CD4-positive, alpha-beta T cell (primary cell): ENCODE results near the gene CRAMP1. TPM values are rescaled to one million over a fixed set of nuclear protein-coding genes. Genes with fewer than 3 reads are reported as not detected.

Source experiments
- ATAC-seq: fragments of 200-7000 bp; cut with Tn5 transposase; one replicate; pipeline ENCODE4 v1.10.0; 2022; ENCODE audit warnings: mild to moderate bottlenecking; ENCODE audit not compliant: poor library complexity
- CTCF ChIA-PET: fragments of 350-600 bp; sonication (Branson Sonifier 250); formaldehyde crosslinking; loops from one replicate; lab custom pipeline; 2021; ENCODE audit warnings: antibody characterized with exemption, inconsistent platforms; lab: Charles Lee
- POLR2A ChIA-PET: fragments of 350-600 bp; sonication (Branson Sonifier 250); formaldehyde crosslinking; loops from one replicate; lab custom pipeline; 2021; ENCODE audit warnings: antibody characterized with exemption, inconsistent platforms; lab: Charles Lee
- DNase-seq, 14 experiments: peaks; one replicate each; pipeline ENCODE4 v3.0.0-alpha.2; 2013 to 2020; ENCODE audit warnings: mixed read lengths in 2 of 14
- H3K27ac ChIP-seq, 2 donors: one replicate each; pipeline versions ENCODE4 v1.5.1 to v1.7.0; 2013; ENCODE audit warnings: low read length in 2 of 2, low read depth in 1 of 2, mild to moderate bottlenecking in 1 of 2
- H3K27me3 ChIP-seq, 2 experiments: 1 replicate in 1 of 2; 2 replicates in 1 of 2; pipeline versions ENCODE4 v1.6.1 to v1.7.0; 2013; ENCODE audit warnings: low read length in 2 of 2, control low read depth in 1 of 2, mild to moderate bottlenecking in 1 of 2, moderate library complexity in 1 of 2; ENCODE audit not compliant: insufficient read depth in 2 of 2, control insufficient read depth in 1 of 2
- H3K36me3 ChIP-seq: one replicate; pipeline ENCODE4 v1.6.1; 2013; ENCODE audit warnings: low read length, control low read depth; ENCODE audit not compliant: insufficient read depth
- H3K4me1 ChIP-seq: one replicate; pipeline ENCODE4 v1.6.1; 2013; ENCODE audit warnings: low read length, control low read depth; ENCODE audit not compliant: insufficient read depth
- H3K4me3 ChIP-seq: one replicate; pipeline ENCODE4 v1.5.1; 2013; ENCODE audit warnings: mild to moderate bottlenecking, low read length, moderate library complexity
- H3K9me3 ChIP-seq, 2 experiments: 1 replicate in 1 of 2; 2 replicates in 1 of 2; pipeline versions ENCODE4 v1.6.1 to v1.7.0; 2013; ENCODE audit warnings: low read length in 2 of 2, mild to moderate bottlenecking in 2 of 2, control low read depth in 1 of 2, moderate library complexity in 1 of 2; ENCODE audit not compliant: control insufficient read depth in 1 of 2, insufficient read depth in 1 of 2
- H3K27ac Mint-ChIP-seq: one replicate; pipeline ENCODE4 v1.8.0; 2020; ENCODE audit warnings: mixed read lengths
- H3K27me3 Mint-ChIP-seq: one replicate; pipeline ENCODE4 v1.8.0; 2021; ENCODE audit warnings: mixed read lengths
- H3K36me3 Mint-ChIP-seq: one replicate; pipeline ENCODE4 v1.8.0; 2021; ENCODE audit warnings: low read depth, mixed read lengths
- H3K4me1 Mint-ChIP-seq: one replicate; pipeline ENCODE4 v1.8.0; 2021; ENCODE audit warnings: low read depth, mixed read lengths
- H3K4me3 Mint-ChIP-seq: one replicate; pipeline ENCODE4 v1.8.0; 2020; ENCODE audit warnings: mild to moderate bottlenecking, mixed read lengths
- H3K9me3 Mint-ChIP-seq: one replicate; pipeline ENCODE4 v1.8.0; 2020; ENCODE audit warnings: mixed read lengths
- intact Hi-C, 2 experiments: fragments of 100-400 bp; cut with DNase I in 1 of 2; cut with micrococcal nuclease in 1 of 2; formaldehyde crosslinking; loops; one replicate each; pipeline versions ENCODE4 v1.15.1 to v1.9.0; 2023 to 2025; cut with DNase I, micrococcal nuclease
- total RNA-seq, 174 experiments: library from RNA in 2 of 174; stranded (reverse) in 2 of 174; gene quantifications; one replicate each; pipeline ENCODE4 v1.2.3 and lab custom pipeline; 2021 to 2026
- TF ChIP-seq, protein P1 (sequence below): fragments of 200-600 bp; IDR thresholded peaks from one replicate; pipeline ENCODE4 v1.8.0; 2022; ENCODE audit warnings: antibody characterized with exemption, mild to moderate bottlenecking

The CRAMP1 gene
- total RNA-seq, 2 experiments from 2014 or later: 14.1 to 15.2 TPM

DNA sequence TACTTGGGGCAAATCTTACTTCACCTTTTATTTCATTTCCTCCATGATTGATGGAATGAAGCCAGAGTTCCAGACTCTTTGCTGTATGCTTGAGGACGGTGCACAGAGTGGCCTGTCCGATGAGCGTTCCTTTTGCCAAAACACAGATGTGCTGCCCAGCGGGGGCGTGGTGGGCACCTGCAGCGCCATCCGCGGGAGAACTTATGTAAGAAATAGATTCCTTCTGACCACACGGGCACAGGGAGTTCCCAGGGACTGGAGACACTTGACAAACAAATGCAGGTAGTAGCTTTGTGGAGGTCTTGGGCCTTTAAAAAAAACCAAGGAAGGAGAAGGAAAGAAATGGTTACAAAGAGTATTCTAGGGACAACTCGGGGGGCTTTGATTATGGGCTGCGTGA lies 30.6 kb downstream of the CRAMP1 start:
- Mint-ChIP-seq H3K4me3 (no peak overlapping the region), H3K4me1 (peaks cover 15% of the 10 kb centered on the region), H3K9me3 (no peaks in the 10 kb centered on the region), H3K27ac (no peak overlapping the region), H3K27me3 (no peaks in the 10 kb centered on the region), H3K36me3 (peaks cover 92% of the 10 kb centered on the region)
- H3K4me1 ChIP-seq: peaks cover 5% of the 10 kb centered on the region
- no peak overlapping the region for H3K4me3 ChIP-seq
- H3K36me3 ChIP-seq: peaks cover 62% of the 10 kb centered on the region
- POLR2A ChIA-PET: no interaction called here
- no peak overlapping the region for H3K27ac ChIP-seq
- no peaks in the 10 kb centered on the region for H3K9me3 ChIP-seq
- CTCF ChIA-PET: no interaction called here
- TF ChIP-seq, protein P1, sequence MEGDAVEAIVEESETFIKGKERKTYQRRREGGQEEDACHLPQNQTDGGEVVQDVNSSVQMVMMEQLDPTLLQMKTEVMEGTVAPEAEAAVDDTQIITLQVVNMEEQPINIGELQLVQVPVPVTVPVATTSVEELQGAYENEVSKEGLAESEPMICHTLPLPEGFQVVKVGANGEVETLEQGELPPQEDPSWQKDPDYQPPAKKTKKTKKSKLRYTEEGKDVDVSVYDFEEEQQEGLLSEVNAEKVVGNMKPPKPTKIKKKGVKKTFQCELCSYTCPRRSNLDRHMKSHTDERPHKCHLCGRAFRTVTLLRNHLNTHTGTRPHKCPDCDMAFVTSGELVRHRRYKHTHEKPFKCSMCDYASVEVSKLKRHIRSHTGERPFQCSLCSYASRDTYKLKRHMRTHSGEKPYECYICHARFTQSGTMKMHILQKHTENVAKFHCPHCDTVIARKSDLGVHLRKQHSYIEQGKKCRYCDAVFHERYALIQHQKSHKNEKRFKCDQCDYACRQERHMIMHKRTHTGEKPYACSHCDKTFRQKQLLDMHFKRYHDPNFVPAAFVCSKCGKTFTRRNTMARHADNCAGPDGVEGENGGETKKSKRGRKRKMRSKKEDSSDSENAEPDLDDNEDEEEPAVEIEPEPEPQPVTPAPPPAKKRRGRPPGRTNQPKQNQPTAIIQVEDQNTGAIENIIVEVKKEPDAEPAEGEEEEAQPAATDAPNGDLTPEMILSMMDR: no peak
- no peaks in the 10 kb centered on the region for H3K27me3 ChIP-seq
- intact Hi-C loops: no loop called here
- ATAC-seq (no peak), DNase-seq (no peak)

- no peak overlapping the region for H3K27ac ChIP-seq
- ChIA-PET CTCF (no interaction called here), POLR2A (interaction anchor here (0.5 kb wide), 1 partner anchor 107 kb away, joined by 3 read pairs; no protein-coding TSS in a partner anchor)
- H3K4me1 ChIP-seq: peaks cover 5% of the 10 kb centered on the region
- Mint-ChIP-seq H3K4me1 (peaks cover 15% of the 10 kb centered on the region), H3K36me3 (peaks cover 89% of the 10 kb centered on the region), H3K9me3 (no peaks in the 10 kb centered on the region), H3K27me3 (no peaks in the 10 kb centered on the region), H3K4me3 (no peak overlapping the region), H3K27ac (no peak overlapping the region)
- peaks cover 54% of the 10 kb centered on the region for H3K36me3 ChIP-seq
- no peak overlapping the region for H3K4me3 ChIP-seq
- no peak for ATAC-seq
- intact Hi-C loops: no loop called here
- TF ChIP-seq, protein P1: no peak
- no peak for DNase-seq
- no peaks in the 10 kb centered on the region for H3K9me3 ChIP-seq
- H3K27me3 ChIP-seq: no peaks in the 10 kb centered on the region
These were observed 31.4 kb downstream of the CRAMP1 start for GRCh38 chr16:1643521-1643920.

- Histone ChIP-seq H3K27ac (no peak overlapping the region), H3K36me3 (peaks cover 31% of the 10 kb centered on the region), H3K27me3 (no peaks in the 10 kb centered on the region), H3K4me3 (no peak overlapping the region), H3K4me1 (peaks cover 5% of the 10 kb centered on the region), H3K9me3 (no peaks in the 10 kb centered on the region)
- intact Hi-C loops: no loop called here
- peak in 9 of 14 experiments; percentile 18 to 54 (median 38) for DNase-seq
- no peaks in the 10 kb centered on the region for H3K27me3 Mint-ChIP-seq
- no peak overlapping the region for H3K4me3 Mint-ChIP-seq
- H3K27ac Mint-ChIP-seq: peak overlapping the region; percentile 43
- TF ChIP-seq, protein P1: no peak
- peaks cover 15% of the 10 kb centered on the region for H3K4me1 Mint-ChIP-seq
- H3K9me3 Mint-ChIP-seq: no peaks in the 10 kb centered on the region
- peak; percentile 67 for ATAC-seq
- ChIA-PET CTCF (no interaction called here), POLR2A (no interaction called here)
- H3K36me3 Mint-ChIP-seq: peaks cover 73% of the 10 kb centered on the region
These were observed 33.9 kb downstream of the CRAMP1 start for GRCh38 chr16:1645914-1646525.
